OCI-LY7 (cell line): ENCODE data around the gene TDRD9. TPM values are rescaled to one million over a fixed set of nuclear protein-coding genes. Genes with fewer than 3 reads are reported as not detected.

Experiments
- BruUV-seq: library from RNA; stranded (reverse); fragments of 400-500 nt; replicated peaks from 2 replicates; lab custom pipeline; 2021; lab: Mats Ljungman, UMichigan
- CTCF ChIA-PET: fragments of 300-600 bp; sonication (Branson Sonifier 250); formaldehyde crosslinking; loops from one replicate; lab custom pipeline; 2022; ENCODE audit warnings: antibody characterized with exemption; ENCODE audit not compliant: unreplicated experiment; lab: Charles Lee
- POLR2A ChIA-PET: fragments of 300-600 bp; sonication (Branson Sonifier 250); formaldehyde crosslinking; loops from one replicate; lab custom pipeline; 2022; ENCODE audit warnings: antibody characterized with exemption; lab: Charles Lee
- DNase-seq: peaks from one replicate; pipeline ENCODE4 v3.0.0-alpha.2; 2015; ENCODE audit warnings: low spot score
- H2AFZ ChIP-seq: fragments of 200-600 bp; sonication (generic), shearing (Covaris generic); 2 replicates; pipeline ENCODE4 v1.6.1; 2014; ENCODE audit warnings: mild to moderate bottlenecking, antibody characterized with exemption, low read length, moderate library complexity
- H3K27ac ChIP-seq: fragments of 200-600 bp; sonication (generic); 2 replicates; pipeline ENCODE4 v1.5.1; 2014; ENCODE audit warnings: mixed run types, low read depth, mild to moderate bottlenecking, moderate library complexity, low read length, inconsistent platforms; ENCODE audit not compliant: poor library complexity, severe bottlenecking
- H3K36me3 ChIP-seq: fragments of 200-600 bp; sonication (generic); 2 replicates; pipeline ENCODE4 v1.6.1; 2014; ENCODE audit warnings: mild to moderate bottlenecking, antibody characterized with exemption, low read length, moderate library complexity, mixed read lengths; ENCODE audit not compliant: insufficient read depth
- H3K4me1 ChIP-seq: fragments of 200-600 bp; sonication (generic); 2 replicates; pipeline ENCODE4 v1.5.1; 2014; ENCODE audit warnings: mild to moderate bottlenecking, low read length; ENCODE audit not compliant: insufficient read depth, poor library complexity, severe bottlenecking
- H3K4me2 ChIP-seq: fragments of 200-600 bp; sonication (generic); 2 replicates; pipeline ENCODE4 v1.6.1; 2014; ENCODE audit warnings: mild to moderate bottlenecking, low read length
- H3K4me3 ChIP-seq: fragments of 200-600 bp; sonication (generic); 2 replicates; pipeline ENCODE4 v1.5.1; 2014; ENCODE audit warnings: mild to moderate bottlenecking, low read depth, low read length; ENCODE audit not compliant: poor library complexity, severe bottlenecking
- H3K79me2 ChIP-seq: fragments of 200-600 bp; sonication (generic); 2 replicates; pipeline ENCODE4 v1.6.1; 2016; ENCODE audit warnings: low read depth, mild to moderate bottlenecking, low read length, moderate library complexity, mixed read lengths; ENCODE audit not compliant: insufficient read depth
- H3K9me2 ChIP-seq: fragments of 200-600 bp; sonication (generic); 2 replicates; pipeline ENCODE4 v1.6.1; 2016; ENCODE audit warnings: mild to moderate bottlenecking, low read length, mixed read lengths; ENCODE audit not compliant: insufficient read depth
- H3K9me3 ChIP-seq: fragments of 200-600 bp; sonication (generic); 2 replicates; pipeline ENCODE4 v1.6.1; 2014; ENCODE audit warnings: mild to moderate bottlenecking, mixed run types, low read length, mixed read lengths
- H4K20me1 ChIP-seq: fragments of 200-600 bp; sonication (generic); 2 replicates; pipeline ENCODE4 v1.6.1; 2014; ENCODE audit warnings: mild to moderate bottlenecking, antibody characterized with exemption, low read length, moderate library complexity, mixed read lengths; ENCODE audit not compliant: insufficient read depth
- EZH2phosphoT487 ChIP-seq: fragments of 200-600 bp; sonication (generic); IDR thresholded peaks from 2 replicates; pipeline ENCODE4 v1.6.1; 2018; ENCODE audit warnings: low read depth, borderline replicate concordance, mild to moderate bottlenecking, mixed run types, antibody characterized with exemption, low read length, moderate library complexity, mixed read lengths
- intact Hi-C: fragments of 100-400 bp; cut with micrococcal nuclease; formaldehyde crosslinking; loops from one replicate; pipeline ENCODE4 v1.10.0; 2022; ENCODE audit not compliant: unreplicated experiment
- total RNA-seq, 2 experiments: library from RNA; depleted of rRNA in 1 of 2; stranded (reverse); fragments of >200 nt in 1 of 2; shearing (Covaris generic) in 1 of 2; gene quantifications; 2 replicates each; pipeline ENCODE4 v1.2.3, GENCODE V29; 2014 to 2022
- TF ChIP-seq, protein P1 (sequence below): fragments of 200-600 bp; sonication (generic); conservative IDR thresholded peaks from 2 replicates; pipeline ENCODE4 v1.5.1; 2014; ENCODE audit warnings: mild to moderate bottlenecking, antibody characterized with exemption, low read length, moderate library complexity, mixed read lengths

TDRD9 gene
- total RNA-seq, 2 experiments from 2014 or later = not detected

DNA sequence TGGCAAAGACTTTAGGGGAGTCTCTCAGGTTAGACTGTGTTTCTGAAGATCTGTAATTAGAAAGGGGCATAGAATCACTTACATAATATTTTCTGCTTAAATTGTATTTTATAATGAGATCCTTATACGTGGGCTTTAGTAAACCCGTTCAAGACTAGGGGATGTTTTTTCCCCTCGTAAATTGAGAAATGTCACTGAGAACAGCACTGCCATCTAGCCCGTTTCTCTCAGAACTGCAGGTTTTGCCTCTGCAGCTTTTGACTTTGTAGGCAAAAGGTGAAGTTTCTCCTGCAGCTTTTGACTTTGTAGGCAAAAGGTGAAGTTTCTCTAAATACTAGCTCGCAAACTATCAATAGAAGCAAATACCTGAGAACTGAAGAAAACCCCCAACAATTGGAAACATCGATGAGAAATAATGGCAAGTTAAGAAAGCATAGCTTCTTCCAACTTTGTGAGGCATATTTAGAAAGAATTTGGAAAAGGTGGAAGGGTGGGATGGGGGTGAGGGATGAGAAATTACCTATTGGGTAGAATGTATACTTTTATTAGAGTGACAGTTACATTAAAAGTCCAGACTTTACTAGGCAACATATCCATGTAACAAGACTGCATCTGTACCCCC is 147.4 kb downstream of the TDRD9 start:
- Histone ChIP-seq H4K20me1 (no peaks in the 10 kb centered on the region), H3K79me2 (no peaks in the 10 kb centered on the region), H3K4me2 (no peak overlapping the region), H3K4me1 (peaks cover 5% of the 10 kb centered on the region), H3K27ac (no peak overlapping the region), H3K4me3 (no peak overlapping the region), H3K9me3 (peaks cover 19% of the 10 kb centered on the region; the same call in 1 of the 2 replicates), H3K36me3 (no peaks in the 10 kb centered on the region), H2AFZ (no peak overlapping the region), H3K9me2 (no peaks in the 10 kb centered on the region)
- intact Hi-C loops = loop anchor here (5.0 to 10.0 kb wide), 2 partner anchors 268 to 569 kb away; no protein-coding TSS in a partner anchor
- no TSS peak for BruUV-seq
- TF ChIP-seq EZH2phosphoT487 = no peak
- TF ChIP-seq, protein P1, sequence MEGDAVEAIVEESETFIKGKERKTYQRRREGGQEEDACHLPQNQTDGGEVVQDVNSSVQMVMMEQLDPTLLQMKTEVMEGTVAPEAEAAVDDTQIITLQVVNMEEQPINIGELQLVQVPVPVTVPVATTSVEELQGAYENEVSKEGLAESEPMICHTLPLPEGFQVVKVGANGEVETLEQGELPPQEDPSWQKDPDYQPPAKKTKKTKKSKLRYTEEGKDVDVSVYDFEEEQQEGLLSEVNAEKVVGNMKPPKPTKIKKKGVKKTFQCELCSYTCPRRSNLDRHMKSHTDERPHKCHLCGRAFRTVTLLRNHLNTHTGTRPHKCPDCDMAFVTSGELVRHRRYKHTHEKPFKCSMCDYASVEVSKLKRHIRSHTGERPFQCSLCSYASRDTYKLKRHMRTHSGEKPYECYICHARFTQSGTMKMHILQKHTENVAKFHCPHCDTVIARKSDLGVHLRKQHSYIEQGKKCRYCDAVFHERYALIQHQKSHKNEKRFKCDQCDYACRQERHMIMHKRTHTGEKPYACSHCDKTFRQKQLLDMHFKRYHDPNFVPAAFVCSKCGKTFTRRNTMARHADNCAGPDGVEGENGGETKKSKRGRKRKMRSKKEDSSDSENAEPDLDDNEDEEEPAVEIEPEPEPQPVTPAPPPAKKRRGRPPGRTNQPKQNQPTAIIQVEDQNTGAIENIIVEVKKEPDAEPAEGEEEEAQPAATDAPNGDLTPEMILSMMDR = peak; percentile 77
- CTCF ChIA-PET = no interaction called here
- peak; percentile 31 for DNase-seq
- POLR2A ChIA-PET = no interaction called here

GRCh38 chr14:104076743-104077142 is 148.5 kb downstream of the TDRD9 start:
- no peaks in the 10 kb centered on the region for H4K20me1 ChIP-seq
- POLR2A ChIA-PET = interaction anchor here (0.6 kb wide), 1 partner anchor 457 kb away, joined by 3 read pairs; no protein-coding TSS in a partner anchor
- CTCF ChIA-PET = no interaction called here

More at GRCh38 chr14:104076743-104077142, 148.5 kb downstream of the TDRD9 start:
- no peaks in the 10 kb centered on the region for H3K36me3 ChIP-seq
- intact Hi-C loops = loop anchor here (5.0 to 10.0 kb wide), 2 partner anchors 269 to 568 kb away; no protein-coding TSS in a partner anchor
- peaks cover 5% of the 10 kb centered on the region for H3K4me1 ChIP-seq
- H3K27ac ChIP-seq = no peak overlapping the region
- H3K4me2 ChIP-seq = no peak overlapping the region
- no peak overlapping the region for H3K4me3 ChIP-seq
- H3K79me2 ChIP-seq = no peaks in the 10 kb centered on the region
- no TSS peak for BruUV-seq
- no peaks in the 10 kb centered on the region for H3K9me2 ChIP-seq
- no peak for TF ChIP-seq EZH2phosphoT487
- TF ChIP-seq, protein P1 = no peak
- H2AFZ ChIP-seq = no peak overlapping the region
- H3K9me3 ChIP-seq = peaks cover 19% of the 10 kb centered on the region; the same call in 1 of the 2 replicates
- no peak for DNase-seq
